ENCODE measurements around the gene TMBIM4. TPM values are rescaled to one million over a fixed set of nuclear protein-coding genes. Genes with fewer than 3 reads are reported as not detected.

TMBIM4 gene
- total RNA-seq, 1 experiment from 2014 or later: 51.1 TPM

DNA sequence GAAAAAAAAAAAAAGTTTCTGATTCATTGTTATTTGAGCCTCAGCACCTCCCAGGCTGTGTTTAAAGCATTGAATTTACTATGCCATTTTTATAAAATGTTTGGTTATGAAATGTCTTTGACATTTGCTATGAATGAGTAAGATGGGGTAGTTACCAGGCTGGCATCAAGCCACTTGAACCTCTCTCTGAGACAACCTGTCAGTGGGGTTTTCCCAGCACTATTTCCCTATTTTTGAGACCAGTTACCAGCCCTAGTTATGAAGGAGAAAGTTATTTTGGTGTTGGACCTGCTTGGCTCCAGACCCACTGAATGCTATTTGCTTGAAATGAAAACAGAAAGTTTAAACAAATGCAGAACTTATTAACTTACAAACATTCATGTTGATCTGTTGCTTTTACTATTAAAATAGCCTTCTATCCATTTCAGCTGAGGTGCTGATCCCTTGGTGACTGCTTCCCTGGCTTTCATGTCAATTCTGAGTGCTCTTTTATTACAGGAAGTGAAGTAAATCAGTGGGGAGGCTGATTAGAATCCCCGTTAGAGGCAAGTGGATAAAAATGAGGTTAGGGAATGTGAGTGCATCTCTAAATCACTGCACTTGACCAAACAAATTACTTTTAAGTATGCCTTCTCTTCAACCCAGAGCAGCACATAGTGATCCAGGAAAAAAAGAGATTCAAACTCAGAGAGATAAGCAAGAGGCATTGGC, 77.1 kb downstream of the TMBIM4 start:
- no peaks in the 10 kb centered on the region for H4K20me1 ChIP-seq (ENCODE audit: insufficient read depth)
- ChIA-PET RAD21 (ENCODE audit: low non-redundant PET in 1 of 2, low total read pairs in 2 of 2, uncharacterized antibody in 2 of 2, unreplicated experiment in 2 of 2) (no interaction called here), CTCF (no interaction called here), POLR2A (no interaction called here)
- TF ChIP-seq, protein P1, sequence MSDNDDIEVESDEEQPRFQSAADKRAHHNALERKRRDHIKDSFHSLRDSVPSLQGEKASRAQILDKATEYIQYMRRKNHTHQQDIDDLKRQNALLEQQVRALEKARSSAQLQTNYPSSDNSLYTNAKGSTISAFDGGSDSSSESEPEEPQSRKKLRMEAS (IDR thresholded peaks at IDR 0.05): no peak
- no peak for TF ChIP-seq ELF1 (IDR thresholded peaks at IDR 0.05; ENCODE audit: borderline replicate concordance, low read depth)
- no peak for TF ChIP-seq TCF7L2 (IDR thresholded peaks at IDR 0.05; ENCODE audit: borderline replicate concordance, extremely low read depth, insufficient read depth, insufficient read length)
- TF ChIP-seq, protein P2, sequence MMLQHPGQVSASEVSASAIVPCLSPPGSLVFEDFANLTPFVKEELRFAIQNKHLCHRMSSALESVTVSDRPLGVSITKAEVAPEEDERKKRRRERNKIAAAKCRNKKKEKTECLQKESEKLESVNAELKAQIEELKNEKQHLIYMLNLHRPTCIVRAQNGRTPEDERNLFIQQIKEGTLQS (IDR thresholded peaks at IDR 0.05): no peak
- TF ChIP-seq, protein P3, sequence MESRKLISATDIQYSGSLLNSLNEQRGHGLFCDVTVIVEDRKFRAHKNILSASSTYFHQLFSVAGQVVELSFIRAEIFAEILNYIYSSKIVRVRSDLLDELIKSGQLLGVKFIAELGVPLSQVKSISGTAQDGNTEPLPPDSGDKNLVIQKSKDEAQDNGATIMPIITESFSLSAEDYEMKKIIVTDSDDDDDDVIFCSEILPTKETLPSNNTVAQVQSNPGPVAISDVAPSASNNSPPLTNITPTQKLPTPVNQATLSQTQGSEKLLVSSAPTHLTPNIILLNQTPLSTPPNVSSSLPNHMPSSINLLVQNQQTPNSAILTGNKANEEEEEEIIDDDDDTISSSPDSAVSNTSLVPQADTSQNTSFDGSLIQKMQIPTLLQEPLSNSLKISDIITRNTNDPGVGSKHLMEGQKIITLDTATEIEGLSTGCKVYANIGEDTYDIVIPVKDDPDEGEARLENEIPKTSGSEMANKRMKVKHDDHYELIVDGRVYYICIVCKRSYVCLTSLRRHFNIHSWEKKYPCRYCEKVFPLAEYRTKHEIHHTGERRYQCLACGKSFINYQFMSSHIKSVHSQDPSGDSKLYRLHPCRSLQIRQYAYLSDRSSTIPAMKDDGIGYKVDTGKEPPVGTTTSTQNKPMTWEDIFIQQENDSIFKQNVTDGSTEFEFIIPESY (IDR thresholded peaks at IDR 0.05; ENCODE audit: extremely low read depth, insufficient replicate concordance, low read length): no peak
- no peak for TF ChIP-seq SIN3A (IDR thresholded peaks at IDR 0.05; ENCODE audit: low read depth)
- TF ChIP-seq YY1 (IDR thresholded peaks at IDR 0.05; ENCODE audit: extremely low read depth, insufficient replicate concordance, low read depth, low read length): no peak
- intact Hi-C loops (cut with micrococcal nuclease): no loop called here
- H3K79me2 ChIP-seq (ENCODE audit: insufficient read depth, low read length): no peaks in the 10 kb centered on the region
- H3K4me3 ChIP-seq (replicated peaks in 1 of 2; ENCODE audit: low read depth in 1 of 2, low read length in 2 of 2): no peak overlapping the region
- H3K4me2 ChIP-seq (ENCODE audit: low read length): no peak overlapping the region
- H3K27ac ChIP-seq (ENCODE audit: low read depth, low read length): no peak overlapping the region
- no TSS peak for BruUV-seq (replicated peaks)
- no peaks in the 10 kb centered on the region for H3K27me3 ChIP-seq (ENCODE audit: insufficient read depth, low read length)
- H3K4me1 ChIP-seq (ENCODE audit: control insufficient read depth in 1 of 2, insufficient read depth in 2 of 2, low read length in 2 of 2): peaks cover 0 to 6% of the 10 kb centered on the region in 2 experiments; a peak in 1 of 4 replicates
- no peaks in the 10 kb centered on the region for H3K9me3 ChIP-seq (ENCODE audit: control insufficient read depth in 1 of 2, insufficient read depth in 1 of 2, low read depth in 1 of 2, low read length in 2 of 2)
- ATAC-seq: no peak
- no peak overlapping the region for H3K9ac ChIP-seq (ENCODE audit: low read length)
- no peak for DNase-seq (ENCODE audit: low read depth, low spot score)
- H3K9me2 ChIP-seq (ENCODE audit: insufficient read depth): no peaks in the 10 kb centered on the region
- no peaks in the 10 kb centered on the region for H3K36me3 ChIP-seq (ENCODE audit: control insufficient read depth in 1 of 2, insufficient read depth in 2 of 2, low read length in 2 of 2)
- H2AFZ ChIP-seq (ENCODE audit: low read depth, low read length, poor library complexity, severe bottlenecking): peak overlapping the region; percentile 49
